Activated CD4-positive, alpha-beta T cell treated with anti-CD3 and anti-CD28 coated beads for 1 hour (primary cell): ENCODE measurements around the gene FOSL1.

Experiments
- DNase-seq: peaks from one replicate; pipeline ENCODE4 v3.0.0-alpha.2; 2020

The FOSL1 gene

GRCh38 chr11:65862941-65863888 is 37.0 kb downstream of the FOSL1 start:
- no peak for DNase-seq

GRCh38 chr11:65862191-65862735 is 37.9 kb downstream of the FOSL1 start:
- DNase-seq, result no peak

GRCh38 chr11:65861533-65862183 is 38.5 kb downstream of the FOSL1 start:
- no peak for DNase-seq

- DNase-seq, result no peak
These were observed 39.1 kb downstream of the FOSL1 start for GRCh38 chr11:65861165-65861505.

- peak; percentile 92 for DNase-seq
These were observed 39.7 kb downstream of the FOSL1 start, which contains the start of gene MUS81 for GRCh38 chr11:65860278-65861164. Gene MUS81 (plus strand): TSS chr11:65860433. CDS start chr11:65860754, 321 bp downstream.

GRCh38 chr11:65859812-65860277 is 40.3 kb downstream of the FOSL1 start:
- DNase-seq, result no peak

GRCh38 chr11:65859095-65859811 is 40.9 kb downstream of the FOSL1 start:
- peak; percentile 95 for DNase-seq

GRCh38 chr11:65858681-65859087 is 41.5 kb downstream of the FOSL1 start:
- no peak for DNase-seq

GRCh38 chr11:65857853-65858680 is 42.1 kb downstream of the FOSL1 start, which contains the start of gene CFL1:
Gene CFL1 (minus strand): TSS chr11:65858180. CDS start chr11:65858099, 81 bp downstream.
- DNase-seq, result peak; percentile 97

GRCh38 chr11:65857500-65857852 is 42.7 kb downstream of the FOSL1 start:
- peak; percentile 53 for DNase-seq

GRCh38 chr11:65856689-65857499 is 43.3 kb downstream of the FOSL1 start:
- DNase-seq, result peak; percentile 69

GRCh38 chr11:65855927-65856363 is 44.2 kb downstream of the FOSL1 start:
- DNase-seq, result no peak

- no peak for DNase-seq
These were observed 45.0 kb downstream of the FOSL1 start for GRCh38 chr11:65854852-65855837.

- no peak for DNase-seq
These were observed 46.0 kb downstream of the FOSL1 start for GRCh38 chr11:65854161-65854592.

GRCh38 chr11:65853246-65853979 is 46.8 kb downstream of the FOSL1 start:
- DNase-seq, result no peak

- no peak for DNase-seq
These were observed 47.5 kb downstream of the FOSL1 start for GRCh38 chr11:65852508-65853245.
